GM10847 (cell line): ENCODE data around the gene CORO1C.

Experiments
- POLR2A ChIP-seq: IDR thresholded peaks from 2 replicates; pipeline ENCODE4 v1.6.1; 2011; ENCODE audit not compliant: insufficient read length; ENCODE audit errors: extremely low read depth

CORO1C gene

GRCh38 chr12:108605690-108606406 lies 125.5 kb downstream of the CORO1C start:
- TF ChIP-seq POLR2A: no peak

GRCh38 chr12:108605000-108605689 lies 126.2 kb downstream of the CORO1C start:
- no peak for TF ChIP-seq POLR2A

GRCh38 chr12:108604208-108604941 lies 126.9 kb downstream of the CORO1C start:
- no peak for TF ChIP-seq POLR2A

- TF ChIP-seq POLR2A: no peak
Measured at GRCh38 chr12:108603743-108604142, 127.6 kb downstream of the CORO1C start.

- TF ChIP-seq POLR2A: no peak
Measured at GRCh38 chr12:108602976-108603704, 128.2 kb downstream of the CORO1C start.

- no peak for TF ChIP-seq POLR2A
Measured at GRCh38 chr12:108602209-108602705, 129.1 kb downstream of the CORO1C start.

- no peak for TF ChIP-seq POLR2A
Measured at GRCh38 chr12:108600702-108601007, 130.7 kb downstream of the CORO1C start.

GRCh38 chr12:108599948-108600701 lies 131.2 kb downstream of the CORO1C start:
- no peak for TF ChIP-seq POLR2A

- no peak for TF ChIP-seq POLR2A
Measured at GRCh38 chr12:108599541-108599940, 131.8 kb downstream of the CORO1C start.

- TF ChIP-seq POLR2A: no peak
Measured at GRCh38 chr12:108598553-108599250, 132.6 kb downstream of the CORO1C start.

- TF ChIP-seq POLR2A: no peak
Measured at GRCh38 chr12:108597559-108598471, 133.5 kb downstream of the CORO1C start, which contains the start of gene TMEM119. TMEM119 (minus strand) TSS chr12:108598084; CDS start chr12:108592383, 5,701 bp downstream.

GRCh38 chr12:108596854-108597558 lies 134.3 kb downstream of the CORO1C start:
- TF ChIP-seq POLR2A: no peak
